Activated CD4-positive, CD25-positive, alpha-beta regulatory T cell treated with anti-CD3 and anti-CD28 coated beads, Interleukin-2, amount 50 U/mL, for 72 hours (primary cell): Measurements from ENCODE around the gene PBLD.
"Not testable (repeated sequence)": the region's sequence is repeated elsewhere in the genome, so short reads cannot be mapped to it uniquely, and the experiment has no call there.

Source experiments
- DNase-seq: peaks from one replicate; pipeline ENCODE4 v3.0.0; 2021

The PBLD gene

GRCh38 chr10:68277814-68278213 lies 54.9 kb downstream of the PBLD start:
- DNase-seq = not testable (repeated sequence)

GRCh38 chr10:68276224-68276623 lies 56.5 kb downstream of the PBLD start:
- no peak for DNase-seq

GRCh38 chr10:68275600-68276126 lies 57.1 kb downstream of the PBLD start:
- DNase-seq = no peak

GRCh38 chr10:68272833-68273232 lies 59.9 kb downstream of the PBLD start:
- no peak for DNase-seq

- no peak for DNase-seq
These were observed 61.4 kb downstream of the PBLD start for GRCh38 chr10:68271196-68271882.

- no peak for DNase-seq
These were observed 63.0 kb downstream of the PBLD start for GRCh38 chr10:68269562-68270290.

- DNase-seq = no peak
These were observed 71.4 kb downstream of the PBLD start for GRCh38 chr10:68261132-68261856.

GRCh38 chr10:68253346-68253745 lies 79.4 kb downstream of the PBLD start:
- DNase-seq = no peak

- no peak for DNase-seq
These were observed 80.9 kb downstream of the PBLD start for GRCh38 chr10:68251625-68252495.

- DNase-seq = no peak
These were observed 81.6 kb downstream of the PBLD start for GRCh38 chr10:68251151-68251550.

GRCh38 chr10:68249297-68249696 lies 83.4 kb downstream of the PBLD start:
- no peak for DNase-seq

- no peak for DNase-seq
These were observed 84.8 kb downstream of the PBLD start for GRCh38 chr10:68247931-68248330.

- not testable (repeated sequence) for DNase-seq
These were observed 86.3 kb downstream of the PBLD start for GRCh38 chr10:68246397-68246796.

- no peak for DNase-seq
These were observed 90.7 kb downstream of the PBLD start for GRCh38 chr10:68242051-68242450.

GRCh38 chr10:68239596-68240150 lies 93.1 kb downstream of the PBLD start:
- DNase-seq = no peak

- DNase-seq = no peak
These were observed 93.7 kb downstream of the PBLD start for GRCh38 chr10:68239069-68239468.

GRCh38 chr10:68238371-68238770 lies 94.4 kb downstream of the PBLD start:
- DNase-seq = no peak

GRCh38 chr10:68237173-68237572 lies 95.6 kb downstream of the PBLD start:
- no peak for DNase-seq

- DNase-seq = no peak
These were observed 97.1 kb downstream of the PBLD start for GRCh38 chr10:68235581-68235980.

- no peak for DNase-seq
These were observed 97.6 kb downstream of the PBLD start for GRCh38 chr10:68235111-68235510.

GRCh38 chr10:68233046-68233445 lies 99.7 kb downstream of the PBLD start:
- DNase-seq = no peak
